Iris pigment epithelial cell (primary cell): Measurements from ENCODE around the gene FUT8.
A peak's percentile ranks its signal among the peaks of the same experiment; 100 is the strongest.

Source experiments
- DNase-seq: peaks from one replicate; pipeline ENCODE4 v3.0.0-alpha.2; 2011; ENCODE audit warnings: low read depth

The FUT8 gene

GRCh38 chr14:65772921-65773574 is 360.5 kb downstream of the FUT8 start:
- no peak for DNase-seq

DNA sequence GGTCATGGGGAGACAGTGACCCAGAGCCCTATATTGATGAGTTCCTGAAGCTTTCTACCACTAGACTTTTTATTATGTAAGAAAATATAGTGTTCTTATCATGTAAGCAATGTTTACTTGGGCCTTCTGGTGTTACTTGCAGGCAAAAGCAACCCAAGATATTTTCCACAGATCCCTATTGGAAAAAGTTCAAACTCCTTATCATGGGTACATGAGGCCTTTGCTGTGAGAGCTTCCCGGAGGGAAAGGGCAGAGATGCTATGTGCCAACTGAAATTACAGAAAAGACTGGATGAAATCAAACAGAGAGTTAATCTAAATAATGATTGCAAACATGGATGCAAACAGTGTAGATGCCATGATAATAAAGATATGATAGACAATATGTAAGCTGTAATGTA is 361.5 kb downstream of the FUT8 start:
- DNase-seq, result no peak

- no peak for DNase-seq
Observed at GRCh38 chr14:65776193-65776852, 363.8 kb downstream of the FUT8 start.

DNA sequence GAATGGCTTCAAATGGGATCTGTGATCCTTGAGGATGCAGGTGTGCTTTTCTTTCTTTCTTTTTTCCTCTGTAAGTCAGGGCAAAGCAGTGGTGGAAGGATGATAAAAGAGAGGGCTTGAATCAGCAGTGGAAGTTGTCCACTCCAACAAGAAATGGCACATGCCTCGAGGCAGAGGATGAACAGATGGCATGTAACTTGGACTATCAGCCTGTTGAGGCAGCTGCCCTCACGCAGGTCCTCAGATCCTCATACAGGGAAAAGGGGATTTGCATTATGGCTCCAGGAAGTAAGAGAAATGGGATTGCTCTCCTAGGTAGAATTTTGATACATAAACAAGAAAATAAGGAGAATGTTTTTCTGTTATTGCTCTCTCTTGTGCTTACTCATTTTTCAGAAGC is 368.0 kb downstream of the FUT8 start:
- no peak for DNase-seq

DNA sequence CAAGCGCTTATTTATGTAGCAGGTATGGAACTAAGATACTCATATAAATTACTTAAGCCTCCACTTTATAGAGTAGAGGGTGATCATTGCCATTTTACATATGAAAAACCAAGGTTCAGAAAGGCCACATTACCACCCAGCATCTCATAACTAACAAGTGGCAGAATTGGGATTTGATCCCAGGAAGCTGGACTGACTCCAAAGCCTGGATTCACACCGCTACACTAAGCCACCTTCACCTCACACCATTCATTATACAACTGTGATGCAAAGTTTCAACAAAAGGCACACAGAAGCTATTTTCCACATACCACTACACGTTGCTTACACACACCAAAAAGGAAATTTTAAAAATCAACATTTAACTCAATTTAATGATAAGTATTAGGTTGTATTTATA is 370.6 kb downstream of the FUT8 start:
- DNase-seq, result no peak

DNA sequence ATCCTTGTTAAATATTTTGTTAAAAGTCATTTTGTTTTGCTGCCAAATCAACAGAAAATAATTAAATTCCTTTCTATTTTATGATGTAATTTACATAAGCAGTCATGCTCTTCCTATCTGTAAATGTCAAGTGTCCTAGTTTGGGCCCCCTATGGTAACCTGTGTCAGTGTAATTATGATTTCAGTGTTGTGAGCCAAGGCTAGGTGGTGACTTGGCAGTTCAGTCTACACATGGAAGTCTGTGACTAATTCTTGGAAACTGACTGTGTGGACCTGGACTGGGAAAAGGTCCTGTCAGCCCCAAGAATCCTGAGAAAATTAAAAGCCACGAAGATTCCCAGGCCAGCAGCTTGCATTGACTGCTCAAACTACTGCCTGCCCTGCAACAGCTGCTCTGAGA is 371.0 kb downstream of the FUT8 start:
- DNase-seq, result no peak

DNA sequence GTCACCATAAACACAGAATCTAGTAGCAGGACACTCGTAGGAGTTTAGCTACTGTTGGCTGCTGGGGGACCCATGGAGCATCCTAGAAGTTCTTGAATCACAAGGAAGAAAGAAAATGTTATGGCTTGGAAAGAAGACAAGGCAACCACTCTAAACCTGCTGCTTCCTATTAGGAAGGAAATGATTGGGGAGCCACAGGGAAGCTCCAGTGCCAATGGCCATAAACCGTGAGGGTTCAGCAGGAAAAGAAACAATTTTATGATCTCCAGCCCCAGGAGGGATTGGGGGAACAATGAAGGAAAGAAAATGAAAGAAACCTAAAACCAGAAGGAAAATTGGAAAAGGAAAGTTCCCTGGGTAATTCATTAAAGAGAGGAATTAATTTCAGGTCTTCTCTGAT is 372.0 kb downstream of the FUT8 start:
- no peak for DNase-seq

GRCh38 chr14:65787461-65787860 is 374.9 kb downstream of the FUT8 start:
- no peak for DNase-seq

DNA sequence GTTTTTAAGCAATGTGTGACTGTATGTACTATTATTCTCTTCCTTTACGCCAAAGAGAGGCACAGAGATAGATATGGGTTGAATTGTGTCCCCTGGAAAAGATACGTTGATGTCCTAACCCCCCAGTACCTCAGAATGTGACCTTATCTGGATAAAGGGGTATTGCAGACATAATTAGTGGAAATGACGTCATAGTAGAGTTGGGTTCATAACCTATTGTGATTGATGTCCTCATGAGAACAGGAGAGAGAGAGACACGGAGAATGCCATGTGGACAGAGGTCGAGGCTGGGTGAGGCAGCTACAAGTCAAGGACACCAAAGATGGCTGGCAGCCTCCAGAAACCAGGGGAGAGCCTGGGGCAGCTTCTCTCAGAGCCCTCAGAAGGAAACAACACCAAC is 376.3 kb downstream of the FUT8 start:
- no peak for DNase-seq

DNA sequence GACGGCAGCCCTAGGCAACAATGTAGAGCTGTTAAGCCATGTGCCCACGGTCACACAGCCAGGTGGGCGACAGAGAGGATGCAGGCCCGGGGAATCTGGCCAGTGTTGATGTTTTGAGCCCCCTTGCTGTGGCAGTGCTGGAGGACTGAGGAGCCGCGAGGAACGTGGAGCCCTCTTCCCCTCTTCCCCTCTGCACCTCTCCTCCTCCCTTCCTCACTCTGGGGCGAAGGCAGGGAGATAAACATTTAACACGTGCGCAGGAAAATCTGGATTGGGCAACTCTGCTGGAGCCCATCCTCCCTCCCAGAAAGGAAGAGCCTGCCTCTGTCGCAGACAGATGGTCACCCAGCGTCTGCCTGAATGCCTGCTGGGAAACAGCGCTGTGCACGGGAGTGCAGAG is 376.8 kb downstream of the FUT8 start:
- DNase-seq, result no peak

GRCh38 chr14:65790172-65790815 is 377.8 kb downstream of the FUT8 start:
- DNase-seq, result no peak

GRCh38 chr14:65791191-65791981 is 378.9 kb downstream of the FUT8 start:
- peak; percentile 22 for DNase-seq

- peak; percentile 16 for DNase-seq
Observed at GRCh38 chr14:65792208-65792905, 379.8 kb downstream of the FUT8 start.
